ENCODE results near the gene STXBP1. TPM values are rescaled to one million over a fixed set of nuclear protein-coding genes. Genes with fewer than 3 reads are reported as not detected.

The STXBP1 gene
- total RNA-seq, 1 experiment from 2014 or later, result 44.0 TPM

- POLR2A ChIA-PET (ENCODE audit: unreplicated experiment), result interaction anchor here (0.6 kb wide), 1 partner anchor 276 kb away, joined by 7 read pairs; no protein-coding TSS in a partner anchor
Measured at GRCh38 chr9:127720865-127721227, 108.8 kb downstream of the STXBP1 start.

GRCh38 chr9:127721391-127721821, 109.3 kb downstream of the STXBP1 start:
- Histone ChIP-seq H3K36me3 (ENCODE audit: low read depth) (no peaks in the 10 kb centered on the region), H3K9me2 (ENCODE audit: insufficient read depth) (no peaks in the 10 kb centered on the region), H3K27ac (peak overlapping the region; percentile 61), H2AFZ (no peak overlapping the region), H4K20me1 (ENCODE audit: insufficient read depth) (no peaks in the 10 kb centered on the region), H3F3A (ENCODE audit: insufficient read depth, low read depth) (peaks cover 27% of the 10 kb centered on the region), H3K4me3 (no peak overlapping the region), H3K9me3 (ENCODE audit: insufficient read depth, low read depth) (no peaks in the 10 kb centered on the region), H3K79me2 (ENCODE audit: low read depth) (no peaks in the 10 kb centered on the region), H3K27me3 (ENCODE audit: insufficient read depth, low read depth) (no peaks in the 10 kb centered on the region), H3K4me1 (replicated peaks; ENCODE audit: insufficient read depth) (peaks cover 16% of the 10 kb centered on the region), H3K4me2 (peak overlapping the region; percentile 49)
- intact Hi-C loops (cut with micrococcal nuclease; ENCODE audit: unreplicated experiment), result loop anchor here (5.0 to 10.0 kb wide), 2 partner anchors 109 to 497 kb away; partner anchors contain the start of gene STXBP1
- DNase-seq, result peak; percentile 90 to 95
- TF ChIP-seq EZH2 (IDR thresholded peaks at IDR 0.05; ENCODE audit: low read depth), result no peak
- peak; percentile 33; the same call in 1 of the 2 replicates for TF ChIP-seq CTCF (conservative IDR thresholded peaks at IDR 0.05)
- POLR2A ChIA-PET (ENCODE audit: unreplicated experiment), result interaction anchor here (0.6 kb wide), 2 partner anchors 276 to 807 kb away, joined by 6 to 7 read pairs; partner anchors contain the start of gene RALGPS1
- BruUV-seq (replicated peaks), result no TSS peak
- CTCF ChIA-PET, result interaction anchor here (0.6 to 0.7 kb wide), 2 partner anchors 118 to 410 kb away, joined by 5 to 9 read pairs; no protein-coding TSS in a partner anchor

More at GRCh38 chr9:127720865-127721227, 108.8 kb downstream of the STXBP1 start:
- H3K9me3 ChIP-seq (ENCODE audit: insufficient read depth, low read depth), result no peaks in the 10 kb centered on the region
- TF ChIP-seq EZH2 (IDR thresholded peaks at IDR 0.05; ENCODE audit: low read depth), result no peak
- no peak for TF ChIP-seq CTCF (conservative IDR thresholded peaks at IDR 0.05)
- H3K27me3 ChIP-seq (ENCODE audit: insufficient read depth, low read depth), result no peaks in the 10 kb centered on the region
- peaks cover 16% of the 10 kb centered on the region for H3K4me1 ChIP-seq (replicated peaks; ENCODE audit: insufficient read depth)
- H3K9me2 ChIP-seq (ENCODE audit: insufficient read depth), result no peaks in the 10 kb centered on the region
- no peaks in the 10 kb centered on the region for H3K36me3 ChIP-seq (ENCODE audit: low read depth)
- H3K4me2 ChIP-seq, result peak overlapping the region; percentile 49
- no peaks in the 10 kb centered on the region for H4K20me1 ChIP-seq (ENCODE audit: insufficient read depth)
- peaks cover 27% of the 10 kb centered on the region for H3F3A ChIP-seq (ENCODE audit: insufficient read depth, low read depth)
- H2AFZ ChIP-seq, result no peak overlapping the region
- H3K79me2 ChIP-seq (ENCODE audit: low read depth), result no peaks in the 10 kb centered on the region
- CTCF ChIA-PET, result interaction anchor here (0.6 to 0.7 kb wide), 2 partner anchors 117 to 409 kb away, joined by 5 to 9 read pairs; no protein-coding TSS in a partner anchor
- no TSS peak for BruUV-seq (replicated peaks)
- H3K27ac ChIP-seq, result peak overlapping the region; percentile 37; the same call in 1 of the 2 replicates
- intact Hi-C loops (cut with micrococcal nuclease; ENCODE audit: unreplicated experiment), result loop anchor here (5.0 to 10.0 kb wide), 2 partner anchors 109 to 496 kb away; partner anchors contain the start of gene STXBP1
- H3K4me3 ChIP-seq, result no peak overlapping the region
- DNase-seq, result no peak

- H3K36me3 ChIP-seq (ENCODE audit: low read depth), result no peaks in the 10 kb centered on the region
- H3K4me1 ChIP-seq (replicated peaks; ENCODE audit: insufficient read depth), result peaks cover 16% of the 10 kb centered on the region
- ChIA-PET POLR2A (ENCODE audit: unreplicated experiment) (interaction anchor here (0.6 to 0.7 kb wide), 2 partner anchors 336 to 517 kb away, joined by 3 to 5 read pairs; no protein-coding TSS in a partner anchor), CTCF (interaction anchor here (0.5 kb wide), 1 partner anchor 201 kb away, joined by 4 read pairs; no protein-coding TSS in a partner anchor)
- H3K9me3 ChIP-seq (ENCODE audit: insufficient read depth, low read depth), result no peaks in the 10 kb centered on the region
- H3K79me2 ChIP-seq (ENCODE audit: low read depth), result no peaks in the 10 kb centered on the region
- no peak for DNase-seq
- TF ChIP-seq EZH2 (IDR thresholded peaks at IDR 0.05; ENCODE audit: low read depth) (no peak), CTCF (conservative IDR thresholded peaks at IDR 0.05) (no peak)
- H3K27me3 ChIP-seq (ENCODE audit: insufficient read depth, low read depth), result no peaks in the 10 kb centered on the region
- H3K4me2 ChIP-seq, result peak overlapping the region; percentile 34
- no peak overlapping the region for H2AFZ ChIP-seq
- H3K27ac ChIP-seq, result peak overlapping the region; percentile 61
- intact Hi-C loops (cut with micrococcal nuclease; ENCODE audit: unreplicated experiment), result loop anchor here (5.0 to 10.0 kb wide), 2 partner anchors 110 to 497 kb away; partner anchors contain the start of gene STXBP1
- H4K20me1 ChIP-seq (ENCODE audit: insufficient read depth), result no peaks in the 10 kb centered on the region
- H3F3A ChIP-seq (ENCODE audit: insufficient read depth, low read depth), result peaks cover 27% of the 10 kb centered on the region
- no TSS peak for BruUV-seq (replicated peaks)
- no peak overlapping the region for H3K4me3 ChIP-seq
- H3K9me2 ChIP-seq (ENCODE audit: insufficient read depth), result no peaks in the 10 kb centered on the region
Measured at GRCh38 chr9:127722055-127722745, 110.1 kb downstream of the STXBP1 start.
